Activated effector memory CD4-positive, alpha-beta T cell treated with Interleukin-2 at 50 U/mL for 16 hours (primary cell): ENCODE results near the gene DPYSL4.

Experiments
- DNase-seq: peaks from one replicate; pipeline ENCODE4 v3.0.0-alpha.2; 2020

Gene DPYSL4

DNA sequence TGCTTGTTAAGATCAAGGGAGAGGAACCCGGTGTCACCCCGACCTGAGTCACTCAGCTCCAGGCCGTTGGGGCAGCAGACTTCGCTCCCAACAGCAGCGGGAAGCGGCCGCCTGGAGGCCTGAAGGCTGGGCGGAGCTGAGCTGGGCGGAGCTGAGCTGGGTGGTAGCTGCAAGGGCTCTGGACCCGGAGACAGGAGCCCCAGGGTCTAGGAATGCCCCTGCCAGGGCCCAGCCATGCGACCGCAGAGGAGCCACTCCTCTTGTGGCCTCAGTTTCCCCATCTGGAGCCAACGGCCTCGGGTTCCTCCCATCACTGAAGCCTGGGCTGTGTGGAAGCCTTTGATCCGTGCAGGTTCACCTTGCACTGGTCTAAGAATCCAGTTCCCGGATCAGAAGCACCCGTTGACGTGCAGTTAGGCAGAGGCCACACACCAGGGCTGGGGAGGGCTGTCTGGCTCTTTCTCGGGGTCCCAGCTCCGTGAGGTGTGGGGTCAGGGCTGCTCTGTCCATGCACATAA, 21.9 kb upstream of the DPYSL4 start:
- no peak for DNase-seq

DNA sequence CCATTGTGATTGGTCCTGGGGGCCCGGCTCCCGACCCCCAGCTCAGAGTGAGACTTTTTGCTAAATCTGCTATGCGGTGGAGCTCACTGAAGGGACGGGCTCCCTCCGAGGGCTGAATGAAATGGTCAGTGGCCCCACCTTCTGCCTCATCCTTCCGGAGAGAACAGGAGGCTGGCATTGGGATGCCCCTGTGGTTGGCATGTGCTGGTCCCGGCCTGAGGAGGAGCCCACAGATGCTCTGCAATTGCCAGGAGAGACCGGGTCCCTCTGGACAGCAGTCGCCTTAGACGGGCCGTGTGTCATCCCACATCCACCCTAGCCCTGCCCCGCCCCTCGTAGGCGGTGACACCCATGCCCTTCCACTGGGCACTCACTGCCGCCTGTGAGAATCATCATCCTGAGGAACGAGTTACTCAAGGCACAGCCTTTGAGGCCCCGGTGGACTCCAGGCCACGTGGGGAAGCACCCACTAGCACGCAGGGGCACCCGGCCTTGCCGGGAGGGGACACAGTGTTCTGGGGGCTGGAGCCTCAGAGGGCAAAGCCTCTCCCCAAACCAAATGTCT, 21.2 kb upstream of the DPYSL4 start:
- no peak for DNase-seq

DNA sequence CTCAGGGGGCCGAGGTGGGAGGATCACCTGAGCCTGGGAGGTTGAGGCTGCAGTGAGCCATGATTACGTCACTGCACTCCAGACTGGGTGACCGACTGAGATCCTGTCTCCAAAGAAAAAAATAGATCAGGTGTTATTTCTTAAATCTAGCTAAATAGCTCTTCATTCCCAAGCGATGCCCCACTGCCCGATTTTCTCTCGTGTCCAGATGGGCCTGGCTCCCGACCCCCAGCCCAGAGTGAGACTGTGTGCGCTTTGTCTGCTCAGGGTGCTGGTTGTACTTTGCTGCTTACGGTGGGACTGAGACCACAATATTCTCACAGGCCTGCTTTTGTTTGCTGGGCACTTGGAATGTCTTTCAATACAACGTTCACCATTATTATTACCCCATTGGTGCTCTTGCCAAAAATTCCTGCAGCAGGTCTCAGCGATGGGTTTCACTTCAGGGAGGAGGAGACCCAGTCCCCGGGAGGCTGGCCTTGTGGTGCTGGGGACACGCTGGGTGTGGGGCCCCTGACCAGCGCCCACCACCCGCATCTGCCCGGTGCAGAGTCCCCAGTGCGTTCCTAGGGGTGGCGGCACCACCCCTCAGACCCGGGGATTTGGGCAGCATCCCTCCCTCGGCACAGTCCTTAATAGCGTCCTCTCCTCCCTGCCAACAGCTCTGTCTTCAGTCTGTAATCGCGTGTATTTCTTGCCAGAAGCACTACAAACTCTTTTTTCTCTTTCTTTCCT, 20.4 kb upstream of the DPYSL4 start:
- DNase-seq = no peak

DNA sequence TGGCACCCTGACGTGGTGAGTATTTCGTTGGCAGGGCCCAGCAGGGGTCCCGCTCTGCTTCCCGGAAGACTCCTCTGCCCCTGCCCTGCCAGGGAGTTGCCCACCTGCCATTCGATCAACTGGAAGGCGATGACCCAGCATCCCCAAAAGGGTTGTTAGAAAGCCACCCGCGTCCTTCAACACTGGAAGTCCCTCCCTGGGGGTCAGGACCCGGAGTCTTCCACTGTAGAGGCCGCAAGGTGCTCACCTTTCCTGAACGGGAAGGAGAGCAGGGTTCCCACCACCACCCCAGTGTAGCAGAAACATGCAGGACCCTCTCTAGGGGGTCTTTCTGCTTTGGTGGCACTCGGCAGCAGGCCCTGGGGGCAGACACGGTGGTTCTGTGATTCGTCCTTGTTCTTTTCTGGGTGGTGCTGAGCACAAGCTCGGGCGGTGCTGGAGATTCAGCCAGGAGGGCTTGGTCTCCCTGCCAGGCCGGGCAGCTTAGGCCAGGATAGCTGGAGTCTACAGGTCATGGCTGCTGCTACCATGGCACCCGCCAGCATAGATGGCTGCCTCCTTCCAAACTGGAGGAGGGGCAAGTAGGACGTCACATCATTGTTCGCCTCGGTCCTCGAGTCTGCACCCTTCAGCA, 19.6 kb upstream of the DPYSL4 start:
- no peak for DNase-seq

DNA sequence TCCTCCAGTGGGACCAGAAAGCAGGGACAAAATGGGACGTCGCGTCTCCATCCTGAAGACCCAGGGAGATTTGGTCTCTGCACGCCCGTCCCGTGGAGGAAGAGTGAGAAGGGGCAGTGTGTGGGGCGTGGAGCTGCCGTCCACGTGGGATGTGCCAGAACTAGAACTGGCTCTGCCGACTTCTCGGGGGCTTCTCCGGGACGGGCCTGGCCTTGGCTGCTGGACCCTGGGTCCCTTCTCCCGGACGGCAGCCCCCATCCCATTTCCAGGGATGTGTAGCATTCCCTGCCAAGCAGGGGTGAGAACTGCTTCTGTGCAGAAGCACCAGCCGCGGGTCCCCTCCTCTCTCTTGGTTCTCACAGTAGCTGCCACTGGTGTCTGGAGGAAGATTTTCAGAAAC, 18.8 kb upstream of the DPYSL4 start:
- DNase-seq = no peak

DNA sequence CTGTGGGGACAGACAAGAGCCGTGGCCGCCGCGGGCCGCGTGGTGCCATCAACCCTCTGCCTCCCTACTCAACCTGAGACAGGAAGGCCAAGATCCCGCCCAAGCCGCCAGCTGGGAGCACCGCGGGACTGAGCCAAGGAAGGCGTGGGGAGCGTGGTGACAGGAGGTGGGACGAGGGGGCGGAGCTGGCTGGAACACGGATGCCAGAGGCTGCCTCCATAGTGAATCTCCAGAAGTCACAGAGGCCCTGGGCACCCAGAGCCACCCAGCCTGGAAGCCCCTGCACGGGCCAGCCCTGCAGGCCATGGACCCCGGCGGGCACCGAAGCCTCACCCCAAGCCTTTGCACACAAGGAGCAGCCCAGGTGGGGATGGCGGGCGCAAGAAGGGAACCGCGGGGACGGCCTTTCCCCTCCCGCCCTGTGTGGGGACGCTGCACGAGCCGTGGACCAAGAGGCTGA, 18.1 kb upstream of the DPYSL4 start:
- no peak for DNase-seq

DNA sequence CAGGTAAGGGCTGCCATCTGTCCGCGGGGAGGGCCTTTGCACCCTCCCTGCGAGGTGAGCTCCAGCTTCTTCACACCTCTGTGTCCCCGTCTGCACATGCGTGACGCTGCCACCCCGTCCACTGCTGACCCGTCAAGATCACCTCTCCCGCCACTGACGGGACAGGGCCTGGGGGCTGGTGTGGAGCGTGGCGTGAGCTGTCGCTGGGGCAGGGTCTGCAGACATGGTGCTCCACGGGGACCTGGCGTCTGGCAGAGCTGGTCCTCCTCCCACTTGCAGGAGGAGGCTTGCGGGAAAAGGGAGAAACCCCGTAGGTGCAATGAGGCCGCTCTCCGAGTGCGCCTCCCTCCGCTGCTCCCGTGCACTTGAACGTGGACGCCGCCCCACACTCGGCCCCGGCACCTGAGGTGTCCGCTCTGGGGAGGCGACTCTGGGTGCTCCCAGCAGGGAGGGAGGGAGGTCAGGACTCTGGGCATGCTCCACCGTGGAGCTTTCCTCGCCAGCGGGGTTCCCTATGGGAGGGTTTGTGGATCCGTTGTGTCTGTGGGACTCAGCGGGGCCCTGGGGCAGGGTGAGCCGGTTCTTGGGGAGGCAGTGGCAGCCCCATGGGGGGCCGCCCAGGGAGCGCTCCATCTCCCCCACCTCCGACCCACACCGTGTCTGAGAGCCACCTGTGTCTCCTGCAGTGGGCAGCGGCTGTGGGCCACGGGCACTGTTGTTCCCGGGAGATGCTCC, 17.6 kb upstream of the DPYSL4 start:
- no peak for DNase-seq

DNA sequence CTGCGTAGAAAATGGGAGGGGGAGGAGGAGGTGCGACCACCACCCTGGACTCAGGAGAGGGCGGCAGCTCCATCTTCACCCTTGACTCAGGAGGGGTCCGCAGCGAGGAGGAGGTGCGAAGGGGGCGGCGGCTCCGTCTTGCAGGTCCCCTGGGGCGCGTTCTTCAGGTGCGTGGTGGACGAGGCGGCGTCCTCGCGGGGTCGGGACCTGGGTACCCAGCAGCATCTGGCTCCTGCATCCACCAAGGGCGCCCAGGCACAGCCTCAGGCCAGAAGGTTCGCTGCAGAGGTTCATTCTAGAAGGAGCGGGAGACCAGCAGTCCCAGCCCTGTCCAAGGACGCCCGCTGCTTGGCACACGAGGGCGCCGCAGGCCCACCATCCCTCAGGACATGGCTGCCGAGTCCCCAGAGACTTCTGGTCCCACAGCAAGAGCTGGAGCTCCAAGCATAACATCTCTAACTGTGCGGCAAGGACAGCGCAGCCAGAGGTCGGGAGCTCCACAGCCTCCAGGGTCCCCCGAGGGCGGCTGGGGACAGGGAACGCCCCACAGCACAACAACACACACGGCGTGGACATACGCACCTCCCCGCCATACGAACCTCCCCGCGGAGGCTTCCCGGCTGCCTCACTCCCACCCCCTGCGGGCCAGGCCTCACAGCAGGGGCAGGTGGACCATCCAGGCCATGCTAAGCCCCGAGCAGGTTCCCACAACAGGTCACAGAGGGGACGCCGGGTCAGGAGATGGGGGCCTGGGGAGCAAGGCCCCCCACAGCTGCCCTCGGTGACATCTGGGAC, 16.8 kb upstream of the DPYSL4 start:
- no peak for DNase-seq

DNA sequence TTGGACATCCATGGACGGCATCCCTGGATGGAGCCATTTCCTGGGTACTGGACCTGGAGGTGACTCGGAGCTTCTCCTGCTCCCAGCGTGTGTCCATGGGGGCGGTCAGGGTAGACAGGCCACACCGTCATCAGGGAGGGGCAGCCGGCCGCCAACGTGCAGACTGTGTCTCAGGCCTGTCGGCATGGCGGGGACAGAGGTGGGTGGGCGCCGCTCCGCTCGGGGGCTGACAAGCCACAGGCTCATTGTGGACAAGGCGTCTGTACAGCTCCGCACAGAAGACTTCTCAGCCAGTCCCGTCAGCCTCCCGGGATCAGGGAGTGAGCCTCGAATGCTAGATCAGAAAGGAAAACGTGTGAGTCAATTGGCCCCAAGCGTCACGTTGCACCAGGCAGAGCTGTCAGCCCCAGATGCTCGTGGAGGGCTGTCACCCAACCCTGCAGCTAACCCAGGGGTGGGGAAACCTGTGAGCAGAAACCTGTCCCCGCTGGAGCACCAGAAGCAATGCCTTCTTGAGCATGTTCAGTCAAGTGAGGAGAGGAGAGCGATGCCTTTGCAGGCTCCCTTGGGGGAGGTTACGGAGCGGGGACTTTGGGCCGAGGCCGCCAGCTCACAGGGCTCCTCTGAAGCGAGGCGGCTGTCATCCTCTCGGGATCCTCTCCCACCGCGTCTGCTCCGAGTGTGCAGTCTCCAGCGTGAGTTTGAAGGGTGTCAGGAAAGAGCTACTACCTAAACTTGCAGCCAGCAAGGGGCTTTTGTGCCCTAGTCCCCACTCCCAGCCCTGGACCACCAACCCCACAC, 16.0 kb upstream of the DPYSL4 start:
- DNase-seq = no peak

DNA sequence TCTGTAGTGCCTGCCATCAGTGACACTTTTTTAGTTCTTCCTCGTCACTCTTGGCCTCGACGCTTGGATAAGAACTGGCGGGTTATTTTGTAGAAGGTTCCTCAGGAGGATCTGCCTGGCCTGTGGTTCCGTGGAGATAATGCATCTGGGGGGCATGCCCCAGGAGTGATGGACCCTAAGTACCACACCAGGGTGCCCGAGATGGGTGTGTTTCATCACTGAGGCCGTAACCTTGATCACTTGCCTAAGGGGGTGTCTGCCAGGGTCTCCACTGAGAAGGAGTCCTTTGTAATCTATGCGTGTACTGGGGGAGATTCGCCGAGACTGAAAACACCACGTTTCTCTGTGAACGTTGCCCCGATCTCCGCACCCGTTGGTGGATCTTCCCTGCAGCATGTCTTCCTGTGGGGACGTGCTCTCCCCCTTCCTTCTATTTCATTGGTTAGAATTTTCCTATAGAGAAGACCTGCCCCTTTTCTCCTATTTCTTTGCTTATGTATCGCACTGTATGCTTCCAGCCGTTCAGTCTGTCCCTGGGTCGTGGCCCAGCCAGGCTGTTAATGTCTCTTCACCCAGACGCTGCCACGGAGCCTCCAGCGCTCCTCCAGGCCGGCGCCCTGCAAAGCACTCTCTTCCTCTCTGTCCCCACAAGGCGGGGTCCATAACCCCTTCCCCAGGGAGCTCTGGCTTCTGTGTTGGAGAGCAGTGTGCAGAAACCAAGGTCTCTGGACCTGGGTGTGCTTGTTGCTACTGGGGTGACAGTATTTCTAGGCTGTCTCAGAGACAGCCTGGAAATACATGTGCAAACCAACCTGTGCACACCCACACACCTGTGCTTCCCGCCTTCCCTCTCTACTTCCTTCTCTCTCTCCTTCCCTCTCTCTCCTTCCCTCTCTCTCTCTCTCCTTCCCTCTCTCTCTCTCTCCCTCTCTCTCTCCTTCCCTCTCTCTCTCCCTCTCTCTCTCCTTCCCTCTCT, 14.4 kb upstream of the DPYSL4 start:
- no peak for DNase-seq

DNA sequence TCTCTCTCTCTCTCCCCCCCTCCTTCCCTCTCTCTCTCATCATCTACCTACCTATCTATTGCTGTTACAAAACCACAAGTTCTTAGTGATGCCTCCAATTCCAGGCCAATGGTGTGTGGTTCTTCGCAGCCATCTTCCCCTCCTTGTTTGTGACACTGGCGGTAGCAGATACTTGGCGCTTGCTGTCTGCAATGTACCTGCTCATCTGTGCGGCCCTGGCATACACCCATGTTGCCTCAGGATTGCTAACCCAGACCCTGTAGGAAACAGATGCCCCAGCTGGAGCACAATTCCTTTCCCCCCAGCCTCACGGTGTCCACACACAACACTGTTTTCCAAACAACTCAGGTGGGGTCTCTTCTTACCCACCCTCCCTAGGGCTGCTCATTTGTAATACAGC, 13.6 kb upstream of the DPYSL4 start:
- DNase-seq = no peak

DNA sequence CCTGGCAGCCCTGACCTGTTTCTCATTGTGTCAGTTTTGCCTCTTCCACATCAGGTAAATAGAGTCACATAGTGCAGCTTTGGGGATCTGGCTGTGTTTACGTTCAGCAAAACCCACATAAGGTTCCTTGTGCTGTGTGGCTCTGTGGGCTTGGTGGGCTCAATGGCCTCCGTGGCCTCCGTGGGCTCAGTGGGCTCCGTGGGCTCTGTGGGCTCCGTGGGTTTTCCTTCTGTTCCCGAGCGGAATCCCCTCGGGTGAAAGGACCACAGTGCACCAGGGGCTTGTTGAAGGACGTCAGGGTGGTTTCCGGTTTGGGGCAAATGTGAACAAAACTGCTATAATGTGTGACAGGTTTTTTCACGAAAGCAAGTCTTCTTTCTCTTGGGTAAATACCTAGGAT, 12.5 kb upstream of the DPYSL4 start:
- no peak for DNase-seq

DNA sequence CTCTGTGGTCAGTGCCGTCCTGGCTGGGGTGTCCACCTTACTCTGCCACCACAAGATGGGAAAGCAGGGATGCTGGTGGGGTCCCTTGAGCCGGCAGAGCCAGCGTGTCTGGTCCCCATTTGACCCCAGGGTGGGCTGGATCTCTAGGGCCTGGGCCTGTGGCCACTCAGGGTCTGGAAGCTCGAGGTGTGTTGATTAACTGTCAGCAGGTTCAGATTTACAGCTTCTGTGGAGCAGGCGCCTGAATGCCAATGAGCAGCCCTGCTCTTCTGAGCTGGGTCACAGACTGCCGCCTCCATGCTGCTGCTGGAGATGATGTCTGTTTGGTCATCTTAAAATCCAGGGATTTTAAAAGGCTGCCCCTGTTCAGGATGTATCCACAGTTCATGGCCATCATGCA, 11.3 kb upstream of the DPYSL4 start:
- DNase-seq = no peak

DNA sequence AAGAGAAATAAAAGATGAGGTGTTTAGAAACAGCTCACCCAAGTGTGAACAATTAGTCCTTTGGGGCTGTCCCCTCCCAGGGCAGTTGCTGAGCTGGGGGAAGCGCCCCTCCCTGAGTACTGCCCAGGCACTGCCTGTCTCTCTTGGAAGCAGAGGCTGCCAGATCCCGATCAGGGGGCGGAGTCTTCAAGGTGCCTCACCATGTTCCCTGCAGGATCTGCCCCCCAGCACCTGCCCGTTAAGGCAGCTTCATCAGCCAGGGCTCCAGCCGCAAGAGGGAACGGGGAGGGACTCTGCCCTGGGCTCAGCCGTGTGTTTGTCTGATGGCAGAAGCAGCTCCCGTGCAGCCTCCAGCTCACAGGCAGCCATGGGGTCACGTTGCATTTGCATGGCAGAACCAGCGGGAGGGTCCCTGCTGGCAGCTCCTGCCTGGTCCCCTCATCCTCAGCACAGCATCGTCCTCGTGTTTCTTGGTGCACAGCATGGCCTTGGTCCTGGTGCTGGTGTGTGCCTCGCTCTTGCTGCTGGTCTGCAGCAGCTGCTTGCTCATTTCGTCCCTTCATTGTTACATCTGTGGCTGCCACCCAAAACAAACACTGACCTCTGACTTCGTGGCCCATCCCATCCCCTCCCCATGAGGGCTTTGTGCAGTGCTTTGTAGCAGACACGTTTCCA, 10.7 kb upstream of the DPYSL4 start:
- DNase-seq = no peak

DNA sequence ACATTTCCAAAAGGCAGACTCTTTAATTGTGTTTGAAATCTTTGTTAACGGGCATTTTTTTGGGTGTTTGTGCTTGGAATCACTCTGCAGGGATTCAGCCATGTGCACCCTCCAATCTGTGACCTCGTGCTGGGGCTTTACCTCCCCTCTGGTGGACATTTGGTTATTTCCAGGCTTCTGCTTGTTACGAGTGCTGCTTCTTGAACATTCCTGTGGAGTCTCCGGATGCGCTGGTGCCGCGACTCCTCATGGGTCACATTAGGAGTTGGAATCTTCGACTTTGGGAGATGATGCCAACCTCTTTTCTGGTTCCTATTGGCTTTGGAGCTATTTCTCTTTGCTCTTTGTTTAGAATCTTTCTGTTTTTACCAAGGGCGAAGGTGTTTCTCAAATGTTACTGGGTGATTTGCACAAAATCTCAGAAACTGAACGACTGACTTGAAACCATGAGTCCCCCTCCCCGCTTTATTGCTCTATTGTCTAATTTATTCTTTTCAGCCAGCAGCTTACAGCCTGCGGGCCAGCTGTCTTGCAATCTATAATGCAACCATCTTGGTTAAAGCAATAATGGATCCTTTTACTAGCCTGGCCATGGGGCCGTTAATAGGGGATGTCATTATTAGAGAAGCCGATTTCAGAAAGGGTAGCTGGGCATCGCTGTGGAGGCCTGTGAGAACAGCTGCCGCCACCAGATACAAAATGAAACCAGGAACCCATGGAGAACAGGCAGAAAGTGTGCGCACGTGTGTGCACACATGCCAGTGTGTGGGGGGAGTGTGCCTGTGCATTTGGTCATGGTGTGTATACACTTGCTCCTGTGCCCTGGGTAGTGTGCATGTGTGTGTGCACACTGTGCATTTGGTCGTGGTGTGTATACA, 9.9 kb upstream of the DPYSL4 start:
- DNase-seq = no peak

DNA sequence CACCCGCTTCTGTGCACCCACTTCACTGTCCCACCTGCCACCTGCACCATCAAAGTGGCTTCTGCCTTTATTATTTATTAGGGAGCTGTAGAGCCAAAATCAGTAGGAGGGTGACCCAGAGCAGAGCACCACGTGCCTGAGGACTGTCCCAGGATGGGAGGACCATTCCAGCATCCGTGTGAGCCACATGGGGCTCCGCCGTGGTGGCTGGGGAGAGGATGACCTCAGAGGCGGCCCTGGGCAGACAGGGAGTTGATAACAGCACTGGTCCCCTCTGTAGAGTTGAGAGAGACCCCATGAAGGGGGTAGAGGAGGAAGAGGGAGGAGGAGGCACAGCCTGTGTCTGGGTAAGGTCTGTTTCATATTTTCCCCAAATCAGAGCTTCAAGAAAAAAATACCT, 8.7 kb upstream of the DPYSL4 start:
- no peak for DNase-seq

DNA sequence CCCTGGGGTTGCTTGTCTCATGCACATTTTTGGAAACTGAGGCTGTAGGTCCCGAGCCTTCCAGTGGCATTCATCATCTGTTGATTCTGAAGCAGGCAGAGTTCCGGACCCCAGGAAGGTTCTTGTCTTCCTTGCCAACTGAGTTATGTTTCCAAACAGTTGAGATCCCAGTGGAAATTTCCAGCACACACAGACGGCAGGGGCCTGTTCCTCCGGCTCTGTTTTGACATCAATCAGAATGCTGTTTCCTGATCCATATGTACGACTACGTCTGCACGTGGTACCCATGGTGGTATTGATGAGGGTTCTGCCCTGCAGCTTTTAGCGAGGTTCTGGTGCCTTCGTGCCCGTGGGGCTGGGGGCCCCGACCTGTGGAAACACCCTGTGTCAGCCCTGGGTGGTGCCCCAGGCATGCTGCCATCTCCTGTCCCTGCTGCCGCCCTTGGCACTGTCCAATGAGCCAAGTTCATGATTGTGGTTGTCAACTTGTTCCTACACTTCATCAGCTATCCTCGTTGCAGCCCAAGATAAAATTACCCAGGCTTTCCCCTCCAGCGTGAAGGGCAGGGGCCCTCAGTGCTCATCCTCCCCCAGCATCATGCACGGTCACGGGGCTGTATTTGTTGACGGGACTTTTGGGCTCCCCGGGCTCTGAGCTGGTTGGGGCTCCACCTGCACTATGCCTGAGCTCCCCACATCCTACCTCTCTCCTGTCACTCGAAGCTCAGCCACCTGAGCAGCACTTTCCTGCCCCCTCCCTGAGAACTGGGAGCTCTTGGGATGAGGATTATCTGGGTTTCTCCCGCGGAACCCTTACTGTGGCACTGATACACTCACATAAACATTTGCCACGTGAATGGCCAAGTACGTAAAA, 7.8 kb upstream of the DPYSL4 start:
- no peak for DNase-seq
